Measurements from ENCODE around the gene ALDH1A3.

Gene ALDH1A3

DNA sequence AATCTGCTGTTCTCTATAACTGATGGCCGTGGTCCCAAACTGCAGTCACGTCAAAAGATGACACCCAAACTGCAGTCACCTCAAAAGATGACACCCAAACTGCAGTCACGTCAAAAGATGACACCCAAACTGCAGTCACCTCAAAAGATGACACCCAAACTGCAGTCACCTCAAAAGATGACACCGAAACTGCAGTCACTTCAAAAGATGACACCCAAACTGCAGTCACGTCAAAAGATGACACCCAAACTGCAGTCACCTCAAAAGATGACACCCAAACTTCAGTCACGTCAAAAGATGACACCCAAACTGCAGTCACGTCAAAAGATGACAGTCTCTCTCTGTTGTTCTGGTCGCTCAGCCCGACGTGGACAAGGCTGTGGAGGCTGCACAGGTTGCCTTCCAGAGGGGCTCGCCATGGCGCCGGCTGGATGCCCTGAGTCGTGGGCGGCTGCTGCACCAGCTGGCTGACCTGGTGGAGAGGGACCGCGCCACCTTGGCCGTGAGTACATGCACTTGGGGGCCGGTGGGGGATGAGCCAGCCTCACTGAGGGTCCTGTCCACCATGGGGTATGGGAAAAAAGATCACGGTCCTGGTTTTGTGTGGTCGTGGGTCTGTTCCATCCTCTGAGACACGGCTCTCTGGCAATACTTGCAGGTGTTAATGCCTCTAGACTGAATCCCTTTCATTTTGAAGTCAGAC, 7.7 kb downstream of the ALDH1A3 start:
- no peak overlapping the region for H3K23ac ChIP-seq (ENCODE audit: low read length)
- peaks cover 2% of the 10 kb centered on the region for H3K79me2 ChIP-seq (ENCODE audit: control insufficient read depth, insufficient read depth, low read length, poor library complexity)
- no peak for DNase-seq
- no peak overlapping the region for H2BK120ac ChIP-seq (ENCODE audit: insufficient read depth, low read length, poor library complexity)
- H2BK5ac ChIP-seq (ENCODE audit: low read depth, low read length, poor library complexity), result no peak overlapping the region
- H3K36me3 ChIP-seq (ENCODE audit: control insufficient read depth in 1 of 2, insufficient read depth in 2 of 2, low read length in 2 of 2), result no peaks in the 10 kb centered on the region
- peaks cover 23 to 24% of the 10 kb centered on the region in 2 experiments for H3K4me1 ChIP-seq (ENCODE audit: control insufficient read depth in 1 of 2, insufficient read depth in 2 of 2, low read length in 2 of 2)
- peaks cover 17% of the 10 kb centered on the region for H3K79me1 ChIP-seq (ENCODE audit: low read length)
- no peaks in the 10 kb centered on the region for H3K27me3 ChIP-seq (ENCODE audit: insufficient read depth, low read length)
- no peak overlapping the region for H3K9ac ChIP-seq (ENCODE audit: low read length)
- H3K27ac ChIP-seq (ENCODE audit: low read depth, low read length), result no peak overlapping the region
- no peak overlapping the region for H3K14ac ChIP-seq (ENCODE audit: low read length)
- no peak overlapping the region for H4K91ac ChIP-seq (ENCODE audit: low read depth, low read length)
- H4K8ac ChIP-seq (ENCODE audit: low read depth, low read length), result no peak overlapping the region
- H2BK12ac ChIP-seq (ENCODE audit: low read length), result peak overlapping the region; percentile 2
- no peak overlapping the region for H2AFZ ChIP-seq (ENCODE audit: insufficient read depth, low read length, poor library complexity)
- no peak overlapping the region for H3K4me3 ChIP-seq (ENCODE audit: low read depth, low read length)
- H3K18ac ChIP-seq (ENCODE audit: low read length), result no peak overlapping the region
- no peak overlapping the region for H3K4ac ChIP-seq (ENCODE audit: low read depth, low read length)
- H3K9me3 ChIP-seq (ENCODE audit: insufficient read depth, low read depth, low read length), result no peaks in the 10 kb centered on the region
- no peak overlapping the region for H3K4me2 ChIP-seq (ENCODE audit: low read length)
- no peak overlapping the region for H4K12ac ChIP-seq (ENCODE audit: low read depth, low read length)
- H2AK5ac ChIP-seq (ENCODE audit: low read length), result no peak overlapping the region
- no CpG with 5 or more reads among the region's 22 CpGs for WGBS (ENCODE audit: extremely low coverage, insufficient coverage, insufficient read length)

DNA sequence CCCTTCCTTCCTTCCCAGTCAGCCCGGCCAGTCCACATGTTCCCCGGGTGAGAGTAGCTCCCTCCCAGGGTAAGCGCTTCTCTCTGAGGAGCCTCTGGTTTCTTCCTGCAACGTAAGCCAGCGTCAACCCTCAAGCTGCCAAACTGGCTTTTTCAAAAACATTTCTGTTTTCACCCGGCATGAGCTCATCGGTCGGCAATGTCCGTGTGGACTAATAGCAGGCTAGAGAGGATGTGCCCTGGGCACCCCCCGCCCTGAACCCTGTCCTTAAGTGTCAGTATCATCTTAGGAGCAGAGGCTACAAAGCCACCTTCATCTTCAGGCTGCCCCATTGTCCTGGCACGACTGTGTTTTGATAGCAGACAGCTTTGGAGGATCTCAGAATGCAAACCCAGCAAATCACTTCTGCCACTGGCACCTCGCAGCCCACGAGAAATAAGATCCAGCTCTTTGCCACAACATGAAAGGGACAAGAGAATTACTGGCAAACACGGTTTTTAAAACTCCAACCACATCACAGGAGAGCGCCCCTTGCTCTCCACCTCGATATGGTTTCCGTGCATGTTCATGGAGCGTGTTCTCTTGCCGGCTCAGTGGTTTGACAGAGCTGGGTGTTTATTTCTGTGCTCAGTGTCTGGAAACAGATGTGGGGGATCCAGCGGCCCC, 9.9 kb downstream of the ALDH1A3 start:
- peak overlapping the region; percentile 81 for H3K18ac ChIP-seq (ENCODE audit: low read length)
- H4K8ac ChIP-seq (ENCODE audit: low read depth, low read length), result peak overlapping the region; percentile 81
- H3K79me1 ChIP-seq (ENCODE audit: low read length), result peaks cover 17% of the 10 kb centered on the region
- WGBS (ENCODE audit: extremely low coverage, insufficient coverage, insufficient read length), result no CpG with 5 or more reads among the region's 20 CpGs
- peak overlapping the region; percentile 57 for H3K4me2 ChIP-seq (ENCODE audit: low read length)
- peak overlapping the region; percentile 67 for H4K91ac ChIP-seq (ENCODE audit: low read depth, low read length)
- H3K23ac ChIP-seq (ENCODE audit: low read length), result no peak overlapping the region
- no peaks in the 10 kb centered on the region for H3K27me3 ChIP-seq (ENCODE audit: insufficient read depth, low read length)
- H2AFZ ChIP-seq (ENCODE audit: insufficient read depth, low read length, poor library complexity), result peak overlapping the region; percentile 19
- H3K9me3 ChIP-seq (ENCODE audit: insufficient read depth, low read depth, low read length), result no peaks in the 10 kb centered on the region
- H2BK5ac ChIP-seq (ENCODE audit: low read depth, low read length, poor library complexity), result peak overlapping the region; percentile 18
- no peak overlapping the region for H3K4me3 ChIP-seq (ENCODE audit: low read depth, low read length)
- H3K9ac ChIP-seq (ENCODE audit: low read length), result no peak overlapping the region
- H2BK12ac ChIP-seq (ENCODE audit: low read length), result peak overlapping the region; percentile 90
- H4K12ac ChIP-seq (ENCODE audit: low read depth, low read length), result peak overlapping the region; percentile 65
- H2BK120ac ChIP-seq (ENCODE audit: insufficient read depth, low read length, poor library complexity), result peak overlapping the region; percentile 65
- H3K14ac ChIP-seq (ENCODE audit: low read length), result peak overlapping the region; percentile 50
- no peak overlapping the region for H3K4ac ChIP-seq (ENCODE audit: low read depth, low read length)
- peak; percentile 81 to 85 for DNase-seq
- H3K36me3 ChIP-seq (ENCODE audit: control insufficient read depth in 1 of 2, insufficient read depth in 2 of 2, low read length in 2 of 2), result no peaks in the 10 kb centered on the region
- peak overlapping the region; percentile 74 for H3K27ac ChIP-seq (ENCODE audit: low read depth, low read length)
- H2AK5ac ChIP-seq (ENCODE audit: low read length), result no peak overlapping the region
- H3K79me2 ChIP-seq (ENCODE audit: control insufficient read depth, insufficient read depth, low read length, poor library complexity), result peaks cover 2% of the 10 kb centered on the region
- H3K4me1 ChIP-seq (ENCODE audit: control insufficient read depth in 1 of 2, insufficient read depth in 2 of 2, low read length in 2 of 2), result peaks cover 23 to 24% of the 10 kb centered on the region in 2 experiments

DNA sequence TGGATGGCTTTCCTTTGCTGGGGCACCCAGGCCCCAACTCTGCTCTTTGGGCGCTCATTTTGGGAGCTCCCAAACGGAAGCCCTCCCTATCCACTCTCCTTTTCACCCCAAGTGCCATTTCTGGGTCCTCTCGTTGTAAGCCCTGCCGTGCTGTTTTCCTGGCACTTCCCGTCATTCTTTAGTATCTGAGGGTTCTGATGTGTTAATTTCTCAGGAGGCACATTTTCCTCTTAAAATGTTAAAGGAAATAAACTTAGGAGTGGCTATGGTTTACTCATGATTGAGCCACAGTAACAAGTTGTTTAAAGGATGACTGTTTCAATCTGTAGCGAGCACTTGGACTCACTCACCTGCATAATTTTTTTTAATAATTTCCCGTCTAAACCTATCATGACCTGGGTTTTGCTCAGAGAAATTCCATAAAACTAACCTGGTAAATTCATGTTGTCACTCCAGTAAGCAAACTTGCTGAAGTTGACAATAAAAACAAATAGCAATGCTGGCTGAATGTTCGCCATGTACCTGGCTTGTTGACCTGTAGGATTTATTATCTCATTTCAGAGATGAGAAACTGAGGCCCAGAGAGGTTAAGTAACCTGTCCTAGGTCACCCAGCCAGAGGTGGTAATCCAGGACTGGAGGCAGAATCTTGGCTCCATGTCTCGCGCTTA, 10.6 kb downstream of the ALDH1A3 start:
- Histone ChIP-seq H3K9ac (ENCODE audit: low read length) (no peak overlapping the region), H3K79me2 (ENCODE audit: control insufficient read depth, insufficient read depth, low read length, poor library complexity) (peaks cover 2% of the 10 kb centered on the region)
- no CpG with 5 or more reads among the region's 10 CpGs for WGBS (ENCODE audit: extremely low coverage, insufficient coverage, insufficient read length)

DNA sequence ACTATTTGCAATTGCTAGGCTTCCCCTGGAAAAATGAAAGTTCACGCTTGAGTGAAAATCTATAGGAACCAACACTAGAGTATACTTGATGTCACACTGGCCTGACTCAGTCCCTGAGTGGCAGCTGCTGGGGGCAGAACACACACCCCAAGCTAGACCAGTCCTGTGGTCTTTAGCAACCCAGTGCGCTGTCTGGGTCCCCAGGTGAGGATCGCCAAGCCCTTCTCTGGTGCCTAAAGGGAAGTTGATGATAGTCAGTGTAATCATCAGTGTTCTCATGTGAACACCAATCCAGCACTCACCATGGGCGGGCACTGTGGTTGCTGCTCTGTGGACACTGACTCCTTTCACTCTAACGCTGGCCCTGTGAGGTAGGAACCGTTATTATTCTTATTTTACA, 11.2 kb downstream of the ALDH1A3 start:
- no peak overlapping the region for H4K12ac ChIP-seq (ENCODE audit: low read depth, low read length)
- H3K4me2 ChIP-seq (ENCODE audit: low read length), result no peak overlapping the region
- no peaks in the 10 kb centered on the region for H3K9me3 ChIP-seq (ENCODE audit: insufficient read depth, low read depth, low read length)
- H3K27ac ChIP-seq (ENCODE audit: low read depth, low read length), result no peak overlapping the region
- H3K27me3 ChIP-seq (ENCODE audit: insufficient read depth, low read length), result no peaks in the 10 kb centered on the region
- H3K14ac ChIP-seq (ENCODE audit: low read length), result peak overlapping the region; percentile 17
- H2AK5ac ChIP-seq (ENCODE audit: low read length), result peak overlapping the region; percentile 96
- DNase-seq, result no peak
- H3K79me2 ChIP-seq (ENCODE audit: control insufficient read depth, insufficient read depth, low read length, poor library complexity), result peaks cover 2% of the 10 kb centered on the region
- WGBS (ENCODE audit: extremely low coverage, insufficient coverage, insufficient read length), result no CpG with 5 or more reads among the region's 6 CpGs
- peak overlapping the region; percentile 75 for H2BK12ac ChIP-seq (ENCODE audit: low read length)
- H2AFZ ChIP-seq (ENCODE audit: insufficient read depth, low read length, poor library complexity), result no peak overlapping the region
- H4K91ac ChIP-seq (ENCODE audit: low read depth, low read length), result peak overlapping the region; percentile 30
- peak overlapping the region; percentile 55 for H3K18ac ChIP-seq (ENCODE audit: low read length)
- H3K79me1 ChIP-seq (ENCODE audit: low read length), result peaks cover 20% of the 10 kb centered on the region
- H3K23ac ChIP-seq (ENCODE audit: low read length), result no peak overlapping the region
- H4K8ac ChIP-seq (ENCODE audit: low read depth, low read length), result peak overlapping the region; percentile 61
- H2BK120ac ChIP-seq (ENCODE audit: insufficient read depth, low read length, poor library complexity), result peak overlapping the region; percentile 52
- H2BK5ac ChIP-seq (ENCODE audit: low read depth, low read length, poor library complexity), result peak overlapping the region; percentile 59
- peak overlapping the region; percentile 15 for H3K4ac ChIP-seq (ENCODE audit: low read depth, low read length)
- no peaks in the 10 kb centered on the region for H3K36me3 ChIP-seq (ENCODE audit: control insufficient read depth in 1 of 2, insufficient read depth in 2 of 2, low read length in 2 of 2)
- H3K9ac ChIP-seq (ENCODE audit: low read length), result no peak overlapping the region
- no peak overlapping the region for H3K4me3 ChIP-seq (ENCODE audit: low read depth, low read length)
- peaks cover 23 to 24% of the 10 kb centered on the region in 2 experiments for H3K4me1 ChIP-seq (ENCODE audit: control insufficient read depth in 1 of 2, insufficient read depth in 2 of 2, low read length in 2 of 2)

More for the DNA sequence above, 10.6 kb downstream of the ALDH1A3 start:
- Histone ChIP-seq H3K18ac (ENCODE audit: low read length) (no peak overlapping the region), H3K36me3 (ENCODE audit: control insufficient read depth in 1 of 2, insufficient read depth in 2 of 2, low read length in 2 of 2) (no peaks in the 10 kb centered on the region), H3K4me1 (ENCODE audit: control insufficient read depth in 1 of 2, insufficient read depth in 2 of 2, low read length in 2 of 2) (peaks cover 23 to 24% of the 10 kb centered on the region in 2 experiments), H2AFZ (ENCODE audit: insufficient read depth, low read length, poor library complexity) (no peak overlapping the region), H3K27ac (ENCODE audit: low read depth, low read length) (no peak overlapping the region), H4K8ac (ENCODE audit: low read depth, low read length) (peak overlapping the region; percentile 49), H3K23ac (ENCODE audit: low read length) (no peak overlapping the region), H4K12ac (ENCODE audit: low read depth, low read length) (no peak overlapping the region), H2BK12ac (ENCODE audit: low read length) (peak overlapping the region; percentile 90), H3K79me1 (ENCODE audit: low read length) (peaks cover 17% of the 10 kb centered on the region), H3K9me3 (ENCODE audit: insufficient read depth, low read depth, low read length) (no peaks in the 10 kb centered on the region), H4K91ac (ENCODE audit: low read depth, low read length) (peak overlapping the region; percentile 62), H3K4me2 (ENCODE audit: low read length) (no peak overlapping the region), H3K14ac (ENCODE audit: low read length) (no peak overlapping the region), H3K4me3 (ENCODE audit: low read depth, low read length) (no peak overlapping the region), H2BK120ac (ENCODE audit: insufficient read depth, low read length, poor library complexity) (peak overlapping the region; percentile 45), H3K4ac (ENCODE audit: low read depth, low read length) (no peak overlapping the region), H2AK5ac (ENCODE audit: low read length) (peak overlapping the region; percentile 7), H2BK5ac (ENCODE audit: low read depth, low read length, poor library complexity) (peak overlapping the region; percentile 10), H3K27me3 (ENCODE audit: insufficient read depth, low read length) (no peaks in the 10 kb centered on the region)
- no peak for DNase-seq
